Endothelial cell of umbilical vein (primary cell): ENCODE results near the gene GSN. TPM values are rescaled to one million over a fixed set of nuclear protein-coding genes. Genes with fewer than 3 reads are reported as not detected.

Source experiments
- BruUV-seq: library from RNA; stranded (reverse); fragments of 400-500 nt; replicated peaks from 2 replicates; lab custom pipeline; 2021; lab: Mats Ljungman, UMichigan
- CTCF ChIA-PET: fragments of 300-600, 350-600 bp; sonication (Branson Sonifier 250); formaldehyde crosslinking; loops from one replicate; lab custom pipeline; 2021; ENCODE audit warnings: antibody characterized with exemption, inconsistent platforms; lab: Charles Lee
- POLR2A ChIA-PET: fragments of 300-600, 350-600 bp; sonication (Branson Sonifier 250); formaldehyde crosslinking; loops from one replicate; lab custom pipeline; 2021; ENCODE audit warnings: antibody characterized with exemption, inconsistent platforms; lab: Charles Lee
- DNase-seq: peaks from one replicate; pipeline ENCODE4 v3.0.0-alpha.2; 2011; ENCODE audit warnings: low read depth, low spot score
- FAIRE-seq: peaks from 2 replicates; lab custom pipeline; 2011; peaks lifted over from hg19 to GRCh38; lab: Jason Lieb, UNC
- H2AFZ ChIP-seq: 2 replicates; pipeline ENCODE4 v1.6.0; 2012; ENCODE audit warnings: low read depth, low read length, control low read depth, inconsistent platforms
- H3K27ac ChIP-seq: 2 replicates; pipeline ENCODE4 v1.5.1; 2011; ENCODE audit warnings: low read depth, mild to moderate bottlenecking, control low read depth, low read length, moderate library complexity; ENCODE audit not compliant: insufficient read depth
- H3K27me3 ChIP-seq, 2 experiments: 2 replicates each; pipeline versions ENCODE4 v1.6.0 to v1.6.1; 2011; ENCODE audit warnings: low read length in 2 of 2, mixed read lengths in 1 of 2; ENCODE audit not compliant: control insufficient read depth in 2 of 2, insufficient read depth in 2 of 2
- H3K36me3 ChIP-seq, 2 experiments: 2 replicates in 1 of 2; 3 replicates in 1 of 2; pipeline ENCODE4 v1.5.1; 2011; ENCODE audit warnings: low read length in 2 of 2, mild to moderate bottlenecking in 1 of 2, moderate library complexity in 1 of 2; ENCODE audit not compliant: control insufficient read depth in 2 of 2, insufficient read depth in 2 of 2; ENCODE audit errors: extremely low read depth in 1 of 2
- H3K4me1 ChIP-seq: 3 replicates; pipeline ENCODE4 v1.5.1; 2011; ENCODE audit warnings: mild to moderate bottlenecking, low read length; ENCODE audit not compliant: control insufficient read depth, insufficient read depth; ENCODE audit errors: extremely low read depth
- H3K4me2 ChIP-seq: 2 replicates; pipeline ENCODE4 v1.6.1; 2011; ENCODE audit warnings: low read length, control low read depth, mixed read lengths; ENCODE audit not compliant: insufficient read depth
- H3K4me3 ChIP-seq, 3 experiments: fragments of 200-600 bp in 1 of 3; sonication (generic), shearing (Covaris generic) in 1 of 3; replicated peaks in 1 of 3; 2 replicates each; pipeline ENCODE4 v1.5.1; 2011 to 2016; ENCODE audit warnings: control low read depth in 3 of 3, low read length in 3 of 3, mild to moderate bottlenecking in 2 of 3, inconsistent platforms in 1 of 3, low read depth in 1 of 3, moderate library complexity in 1 of 3; ENCODE audit not compliant: insufficient read depth in 1 of 3
- H3K79me2 ChIP-seq: 2 replicates; pipeline ENCODE4 v1.6.0; 2012; ENCODE audit warnings: low read length, inconsistent platforms; ENCODE audit not compliant: control insufficient read depth, insufficient read depth
- H3K9ac ChIP-seq: replicated peaks from 2 replicates; pipeline ENCODE3; 2011; ENCODE audit warnings: low read length, control low read depth; ENCODE audit not compliant: insufficient read depth; ENCODE audit errors: extremely low read depth
- H3K9me1 ChIP-seq: replicated peaks from 3 replicates; pipeline ENCODE4 v1.6.0; 2011; ENCODE audit warnings: mild to moderate bottlenecking, low read length; ENCODE audit not compliant: control insufficient read depth, insufficient read depth; ENCODE audit errors: extremely low read depth
- H3K9me3 ChIP-seq: replicated peaks from 2 replicates; pipeline ENCODE4 v1.5.1; 2012; ENCODE audit warnings: low read length, inconsistent platforms; ENCODE audit not compliant: control insufficient read depth, insufficient read depth
- H4K20me1 ChIP-seq: replicated peaks from 2 replicates; pipeline ENCODE3; 2011; ENCODE audit warnings: mild to moderate bottlenecking, low read length; ENCODE audit not compliant: control insufficient read depth, insufficient read depth; ENCODE audit errors: extremely low read depth
- CTCF ChIP-seq, 2 donors: IDR thresholded peaks; 1 replicate in 1 of 2; 2 replicates in 1 of 2; pipeline ENCODE4 v1.5.1; 2011; ENCODE audit warnings: low read length in 2 of 2, mild to moderate bottlenecking in 2 of 2, moderate library complexity in 2 of 2, control low read depth in 1 of 2, inconsistent platforms in 1 of 2, low read depth in 1 of 2; ENCODE audit not compliant: insufficient read depth in 1 of 2; ENCODE audit errors: extremely low read depth in 1 of 2
- EZH2 ChIP-seq: IDR thresholded peaks from 2 replicates; pipeline ENCODE4 v1.6.1; 2012; ENCODE audit warnings: borderline replicate concordance, low read depth, mild to moderate bottlenecking, moderate library complexity, low read length, inconsistent platforms; ENCODE audit not compliant: severe bottlenecking
- FOS ChIP-seq: IDR thresholded peaks from 2 replicates; pipeline ENCODE4 v1.6.1; 2011; ENCODE audit warnings: mild to moderate bottlenecking, low read length, moderate library complexity, borderline replicate concordance; ENCODE audit not compliant: insufficient read depth
- GATA2 ChIP-seq: IDR thresholded peaks from 2 replicates; pipeline ENCODE4 v1.7.0; 2011; ENCODE audit warnings: low read depth, mild to moderate bottlenecking, moderate library complexity, mixed read lengths, low read length; ENCODE audit not compliant: insufficient read length, insufficient read depth
- JUN ChIP-seq: IDR thresholded peaks from 2 replicates; pipeline ENCODE4 v1.6.1; 2011; ENCODE audit warnings: borderline replicate concordance, low read depth; ENCODE audit not compliant: insufficient read length, insufficient read depth
- MAX ChIP-seq: IDR thresholded peaks from 2 replicates; pipeline ENCODE4 v1.6.1; 2011; ENCODE audit not compliant: insufficient read depth, insufficient read length
- MYC ChIP-seq: IDR thresholded peaks from one replicate; pipeline ENCODE4 v1.6.1; 2011; ENCODE audit warnings: mild to moderate bottlenecking, low read depth, low read length
- POLR2A ChIP-seq: IDR thresholded peaks from 2 replicates; pipeline ENCODE4 v1.6.1; 2012; ENCODE audit warnings: low read depth, mild to moderate bottlenecking, control low read depth, low read length
- POLR2AphosphoS5 ChIP-seq: IDR thresholded peaks from 2 replicates; pipeline ENCODE4 v1.6.1; 2012; ENCODE audit warnings: low read depth, mild to moderate bottlenecking, control low read depth, low read length, moderate library complexity; ENCODE audit not compliant: insufficient read depth
- dilution Hi-C: fragments of 300-500 bp; cut with MboI; formaldehyde crosslinking; loops from one replicate; pipeline ENCODE4 v1.15.0; 2019; ENCODE audit warnings: low sequenced_read_pairs; ENCODE audit not compliant: extremely low pct_ligation_motif_present
- intact Hi-C: fragments of 100-400 bp; cut with micrococcal nuclease; formaldehyde crosslinking; loops from one replicate; pipeline ENCODE4 v1.10.0; 2022
- polyA plus RNA-seq, 4 experiments: library from polyadenylated mRNA; depleted of rRNA in 3 of 4; stranded (reverse) in 3 of 4; unstranded in 1 of 4; fragments of >200 nt; gene quantifications; 2 replicates each; pipeline versions ENCODE4 v1.2.1 to v1.2.3, GENCODE V29; 2011 to 2012; ENCODE audit warnings: missing spikeins in 1 of 4
- total RNA-seq: library from RNA; stranded (reverse); gene quantifications from 2 replicates; pipeline ENCODE4 v1.2.3, GENCODE V29; 2021

Gene GSN
- total and polyA plus RNA-seq, 2 donors (not counting 3 experiments of a cell fraction or from before 2014, with no cell fraction given): 130 to 232 TPM

GRCh38 chr9:121226175-121226574 is 41.8 kb upstream of the GSN start:
- POLR2A ChIA-PET: no interaction called here
- no peak overlapping the region for H3K4me3 ChIP-seq
- no peaks in the 10 kb centered on the region for H3K9me1 ChIP-seq
- CTCF ChIA-PET: interaction anchor here (1.0 to 1.4 kb wide), 8 partner anchors 10 to 174 kb away, joined by 3 to 6 read pairs (median 4); partner anchors contain the start of gene GSN
- H3K36me3 ChIP-seq: no peaks in the 10 kb centered on the region
- H3K9ac ChIP-seq: no peak overlapping the region
- no peak overlapping the region for H3K27ac ChIP-seq
- TF ChIP-seq FOS (peak; percentile 55), POLR2AphosphoS5 (no peak), GATA2 (peak; percentile 66)
- no peak for DNase-seq
- intact Hi-C loops: no loop called here
- H2AFZ ChIP-seq: no peak overlapping the region
- no peaks in the 10 kb centered on the region for H3K27me3 ChIP-seq
- no peak for FAIRE-seq
- dilution Hi-C loops: no loop called here
- no peak overlapping the region for H3K4me2 ChIP-seq
- peaks cover 5% of the 10 kb centered on the region for H3K4me1 ChIP-seq
- no peaks in the 10 kb centered on the region for H3K79me2 ChIP-seq
- no peaks in the 10 kb centered on the region for H4K20me1 ChIP-seq
- no peaks in the 10 kb centered on the region for H3K9me3 ChIP-seq
- BruUV-seq: no TSS peak

- Histone ChIP-seq H3K4me1 (peaks cover 2% of the 10 kb centered on the region), H3K27ac (no peak overlapping the region), H3K4me2 (no peak overlapping the region), H3K27me3 (no peaks in the 10 kb centered on the region), H3K9me1 (no peaks in the 10 kb centered on the region), H3K79me2 (no peaks in the 10 kb centered on the region), H3K4me3 (no peak overlapping the region), H4K20me1 (no peaks in the 10 kb centered on the region), H3K36me3 (no peaks in the 10 kb centered on the region), H2AFZ (no peak overlapping the region), H3K9me3 (no peaks in the 10 kb centered on the region), H3K9ac (no peak overlapping the region)
- no TSS peak for BruUV-seq
- ChIA-PET POLR2A (no interaction called here), CTCF (interaction anchor here (0.9 to 1.3 kb wide), 4 partner anchors 26 to 92 kb away, joined by 3 read pairs; partner anchors contain the start of gene RAB14)
- no peak for TF ChIP-seq CTCF (IDR thresholded peaks at IDR 0.05; ENCODE audit: extremely low read depth in 1 of 2, insufficient read depth in 1 of 2, low read depth in 1 of 2, low read length in 2 of 2)
- no peak for TF ChIP-seq FOS
- TF ChIP-seq GATA2: no peak
- no peak for TF ChIP-seq MAX
- TF ChIP-seq MYC: no peak
- no peak for TF ChIP-seq JUN
- no peak for TF ChIP-seq EZH2
- TF ChIP-seq POLR2A: no peak
- TF ChIP-seq POLR2AphosphoS5: no peak
- intact Hi-C loops (no loop called here), dilution Hi-C loops (no loop called here)
- DNase-seq (no peak), FAIRE-seq (no peak)
Observed at GRCh38 chr9:121227862-121228261, 40.1 kb upstream of the GSN start.
